Measurements from ENCODE around the gene GRAMD1B.

DNA sequence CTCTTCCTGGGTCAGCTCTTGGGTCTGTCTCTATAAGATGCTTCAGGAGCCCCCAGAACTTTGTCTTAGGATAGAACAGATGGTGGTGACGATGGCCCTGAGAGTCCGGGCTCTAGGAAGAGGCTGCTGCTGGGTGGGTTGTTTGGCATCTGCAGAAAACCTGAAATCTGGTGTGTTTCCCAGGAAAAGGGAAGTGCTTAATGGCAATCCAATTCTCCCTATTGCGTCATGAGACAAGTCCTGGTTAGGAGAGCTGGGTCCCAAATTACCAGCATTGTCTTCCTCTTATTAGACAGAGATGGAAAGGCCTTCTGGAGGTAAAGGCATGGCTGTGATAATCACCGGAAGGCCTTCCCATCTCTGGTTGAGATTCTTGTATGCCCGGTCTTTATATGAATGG is 48.9 kb upstream of the GRAMD1B start:
- TF ChIP-seq CTCF (IDR thresholded peaks at IDR 0.05), result no peak
- no peak for TF ChIP-seq POLR2A (IDR thresholded peaks at IDR 0.05)
